CD4-positive, alpha-beta T cell treated with Interleukin-15 for 4 hours (primary cell): Measurements from ENCODE around the gene PNLDC1.
"Not testable (repeated sequence)": the region's sequence is repeated elsewhere in the genome, so short reads cannot be mapped to it uniquely, and the experiment has no call there.

ENCODE experiments used
- DNase-seq: peaks from one replicate; pipeline ENCODE4 v3.0.0-alpha.2; 2020; ENCODE audit warnings: low spot score

PNLDC1 gene

DNA sequence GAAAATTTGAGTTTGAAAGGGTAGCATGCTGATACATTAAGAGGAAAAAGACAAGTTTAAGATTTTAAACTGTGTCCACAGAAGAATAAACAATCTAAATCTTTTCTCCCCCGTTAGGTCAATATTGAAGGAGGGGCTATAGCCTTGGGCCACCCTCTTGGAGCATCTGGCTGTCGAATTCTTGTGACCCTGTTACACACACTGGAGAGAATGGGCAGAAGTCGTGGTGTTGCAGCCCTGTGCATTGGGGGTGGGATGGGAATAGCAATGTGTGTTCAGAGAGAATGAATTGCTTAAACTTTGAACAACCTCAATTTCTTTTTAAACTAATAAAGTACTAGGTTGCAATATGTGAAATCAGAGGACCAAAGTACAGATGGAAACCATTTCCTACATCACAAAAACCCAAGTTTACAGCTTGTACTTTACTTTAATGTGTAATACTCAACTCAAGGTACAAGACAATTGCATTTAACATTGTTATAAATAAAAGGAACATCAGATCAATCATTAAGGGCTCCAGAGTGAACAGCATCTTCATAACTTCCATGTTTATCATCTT is 21.5 kb upstream of the PNLDC1 start:
- DNase-seq, result no peak

GRCh38 chr6:159788276-159788675 is 11.8 kb upstream of the PNLDC1 start:
- no peak for DNase-seq

DNA sequence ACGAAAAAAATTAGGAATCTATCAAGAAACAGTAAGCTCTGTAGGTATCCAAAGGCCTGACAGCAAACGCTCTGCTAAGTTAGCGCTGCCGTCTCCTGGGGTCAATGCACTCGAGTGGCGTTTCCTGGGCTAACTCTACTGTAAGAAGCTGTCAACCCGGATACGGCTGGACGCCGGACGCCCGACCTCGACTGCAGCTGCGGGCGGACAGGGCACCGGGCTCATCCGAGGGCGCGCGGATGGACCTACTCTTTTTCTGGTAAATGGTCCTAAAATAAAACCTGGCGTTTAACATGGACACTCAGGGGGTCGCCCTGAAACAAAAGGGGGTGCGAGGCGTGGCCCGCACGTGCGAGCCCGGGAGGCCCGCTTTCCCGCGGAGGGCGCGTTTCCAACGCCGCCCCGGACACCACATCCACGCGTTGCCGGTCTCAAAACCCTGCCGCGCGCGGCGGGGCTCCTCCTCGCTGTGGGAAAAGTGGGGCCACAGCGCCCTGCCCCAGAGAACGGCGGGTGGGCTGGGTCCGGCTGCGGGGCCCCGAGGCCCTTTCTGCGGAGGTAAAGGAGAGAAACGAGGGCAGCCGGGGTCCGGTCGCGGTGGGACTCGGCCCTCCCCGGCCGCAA is 11.2 kb upstream of the PNLDC1 start:
- no peak for DNase-seq

DNA sequence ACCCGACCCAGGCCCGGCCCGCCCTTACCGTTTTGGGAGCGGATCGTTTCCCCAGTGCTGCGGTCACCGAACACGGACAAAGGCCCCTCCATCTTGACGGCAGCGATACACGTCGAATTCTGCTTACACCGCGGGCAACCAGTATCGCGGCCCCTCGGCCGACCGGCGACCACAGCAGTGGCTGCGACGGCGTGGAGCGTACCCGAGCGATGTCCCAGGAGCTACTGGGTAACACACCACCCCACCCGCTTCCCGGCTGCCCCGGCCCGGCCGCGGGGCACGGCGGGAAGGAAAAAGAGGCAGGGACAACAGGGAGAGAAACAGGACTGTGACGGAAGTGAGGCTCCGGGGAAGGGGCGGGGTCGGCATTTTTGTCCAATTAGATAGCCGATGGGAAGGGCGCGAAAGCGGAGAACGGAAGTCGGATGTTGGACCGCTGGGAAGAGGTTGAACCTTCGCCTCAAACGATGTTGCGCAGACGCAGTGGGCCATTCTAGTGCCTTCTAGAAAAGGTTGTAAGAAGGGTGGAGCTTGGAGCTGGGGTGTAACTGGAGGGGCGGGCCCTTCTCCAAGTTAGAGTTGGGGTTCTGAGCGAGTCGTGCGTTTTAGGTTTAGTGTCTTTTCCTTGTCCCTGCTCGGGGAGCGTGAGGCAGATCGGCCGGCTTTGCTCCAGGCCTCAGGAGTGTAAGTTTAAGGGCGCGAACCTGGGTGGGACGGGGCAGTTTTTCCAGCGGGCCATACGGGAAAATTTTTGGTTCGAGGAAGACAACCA is 10.5 kb upstream of the PNLDC1 start, which contains the start of gene TCP1:
Gene TCP1, minus strand, starts transcription at position 226 of the 772 bp plus-strand sequence. Its CDS starts 134 bp downstream, at position 92.
- peak; percentile 99 for DNase-seq

GRCh38 chr6:159790149-159790955 is 9.7 kb upstream of the PNLDC1 start, which contains the start of gene MRPL18:
TSS of gene MRPL18 (plus strand) at chr6:159790467. CDS start at chr6:159790588, 121 bp downstream.
- peak; percentile 89 for DNase-seq

DNA sequence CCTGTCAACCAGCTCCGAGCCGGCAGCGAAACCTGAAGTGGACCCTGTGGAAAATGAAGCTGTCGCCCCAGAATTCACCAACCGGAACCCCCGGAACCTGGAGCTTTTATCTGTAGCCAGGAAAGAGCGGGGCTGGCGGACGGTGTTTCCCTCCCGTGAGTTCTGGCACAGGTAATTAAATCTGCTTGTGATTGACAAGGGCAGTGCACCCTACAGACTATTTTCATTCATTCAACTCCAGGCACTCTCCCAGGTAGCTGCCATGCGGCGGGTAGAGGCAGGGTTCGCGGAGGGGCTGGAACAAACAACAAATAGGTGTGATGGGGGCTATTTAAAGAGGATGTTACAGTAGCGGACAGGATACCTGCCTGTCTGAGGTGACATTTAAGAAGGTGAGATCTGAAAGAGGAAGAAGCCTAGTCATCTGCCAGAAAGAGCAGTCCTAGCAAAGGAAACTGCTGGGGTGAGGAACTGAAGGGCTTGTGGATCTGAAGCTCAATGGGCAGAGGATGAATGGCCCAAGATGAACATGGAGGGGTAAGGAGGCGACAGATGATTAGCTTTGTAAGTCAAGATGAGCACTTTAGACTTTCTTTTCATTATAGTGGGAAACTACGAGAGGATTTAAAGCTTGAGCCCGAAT is 9.0 kb upstream of the PNLDC1 start:
- DNase-seq, result peak; percentile 4

DNA sequence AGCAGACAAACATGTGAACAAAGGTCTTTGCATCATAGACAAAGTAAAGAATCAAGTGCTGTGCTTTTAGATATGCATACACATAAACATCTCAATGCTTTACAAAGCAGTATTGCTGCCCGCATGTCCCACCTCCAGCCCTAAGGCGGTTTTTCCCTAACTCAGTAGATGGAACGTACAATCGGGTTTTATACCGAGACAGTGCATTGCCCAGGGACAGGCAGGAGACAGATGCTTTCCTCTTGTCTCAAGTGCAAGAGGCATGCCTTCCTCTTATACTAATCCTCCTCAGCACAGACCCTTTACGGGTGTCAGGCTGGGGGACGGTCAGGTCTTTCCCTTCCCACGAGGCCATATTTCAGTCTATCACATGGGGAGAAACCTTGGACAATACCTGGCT is 5.1 kb upstream of the PNLDC1 start:
- DNase-seq, result not testable (repeated sequence)

- DNase-seq, result no peak
These were observed 2.5 kb upstream of the PNLDC1 start for GRCh38 chr6:159797554-159797953.

DNA sequence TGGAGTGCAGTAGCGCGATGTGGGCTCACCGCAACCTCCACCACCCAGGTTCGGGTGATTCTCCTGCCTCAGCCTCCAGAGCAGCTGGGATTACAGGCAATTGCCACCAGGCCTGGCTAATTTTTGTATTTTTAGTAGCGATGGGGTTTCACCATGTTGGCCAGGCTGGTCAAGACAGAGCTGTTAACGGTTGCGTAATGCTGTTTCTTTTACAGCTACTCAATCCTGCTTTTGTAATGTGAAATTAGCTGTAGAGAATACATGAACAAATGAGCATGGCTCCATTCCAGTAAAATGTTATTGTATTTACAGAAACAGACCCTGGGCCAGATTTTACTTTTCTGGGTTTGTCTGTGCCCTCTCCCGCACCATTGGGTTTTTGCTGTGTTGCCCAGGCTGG is 1.9 kb downstream of the PNLDC1 start:
- DNase-seq, result no peak

DNA sequence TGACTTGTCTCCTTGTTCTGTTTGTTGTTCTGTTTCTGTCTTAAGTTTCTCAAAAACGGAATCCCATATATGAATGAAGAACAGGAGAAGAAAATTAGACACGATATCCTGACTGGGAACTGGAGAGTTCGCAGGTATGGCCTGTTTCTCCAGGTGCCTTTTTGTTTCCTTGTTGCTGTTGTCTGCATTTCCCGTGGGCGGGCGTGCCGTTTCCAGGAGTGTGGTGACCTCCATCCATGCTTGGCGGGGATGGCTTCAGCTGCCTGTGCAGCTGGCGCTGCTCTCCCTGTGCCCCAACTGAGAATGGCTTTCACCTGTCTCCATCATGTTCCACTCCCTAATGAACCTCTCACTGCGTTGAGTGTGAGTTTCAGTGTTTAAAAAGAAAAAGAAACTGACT is 4.4 kb downstream of the PNLDC1 start:
- no peak for DNase-seq

DNA sequence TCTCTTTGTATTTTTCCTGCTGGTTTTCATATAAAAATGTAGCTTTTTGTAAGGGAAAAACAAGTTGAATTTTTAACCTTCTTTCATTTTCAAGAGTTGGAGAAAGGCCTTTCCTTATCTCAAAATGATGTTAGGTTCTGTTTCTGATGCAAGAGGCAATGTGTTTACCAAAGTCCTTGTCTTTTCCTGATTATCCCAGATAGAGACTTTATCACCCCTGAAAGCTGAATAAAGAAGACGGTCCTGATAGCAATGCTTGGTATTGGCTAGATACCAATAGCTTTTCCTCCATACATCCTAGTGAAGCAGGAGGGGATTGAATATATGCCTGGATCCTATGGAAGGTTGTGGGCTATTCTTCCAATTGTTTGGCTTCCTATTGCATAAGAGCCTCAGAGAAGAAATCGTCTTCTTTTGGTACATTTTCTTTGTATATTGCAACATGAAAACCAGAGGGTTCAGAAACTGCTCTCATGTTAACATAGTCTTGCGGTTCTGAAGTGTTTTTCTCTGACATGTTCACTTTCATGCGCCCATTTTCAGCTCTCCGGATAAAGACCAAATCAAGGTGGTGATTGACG is 5.5 kb downstream of the PNLDC1 start:
- no peak for DNase-seq

DNA sequence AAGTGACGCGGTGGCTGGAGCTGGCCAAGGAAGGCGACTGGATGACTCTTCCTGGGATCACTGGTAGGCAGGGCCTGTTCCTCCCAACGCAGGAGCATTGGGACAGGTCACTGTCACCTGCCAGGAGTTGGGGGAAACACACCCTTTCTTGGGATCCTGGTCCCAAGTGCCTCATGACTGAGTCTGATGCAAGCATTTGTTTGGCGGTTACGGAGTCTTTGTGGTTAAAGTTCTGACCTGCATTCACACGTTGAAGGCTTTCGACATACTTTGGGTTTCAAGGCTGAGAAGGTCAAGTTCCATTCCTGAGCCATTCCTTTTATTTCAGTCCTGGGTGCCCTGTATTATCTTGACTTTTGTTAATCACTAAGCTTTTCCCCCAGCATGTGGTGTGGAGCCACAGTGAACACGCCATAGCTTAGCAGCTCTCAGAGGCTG is 6.0 kb downstream of the PNLDC1 start:
- no peak for DNase-seq

- DNase-seq, result no peak
These were observed 7.2 kb downstream of the PNLDC1 start for GRCh38 chr6:159807150-159807858.

- DNase-seq, result no peak
These were observed 8.6 kb downstream of the PNLDC1 start for GRCh38 chr6:159808647-159809046.

DNA sequence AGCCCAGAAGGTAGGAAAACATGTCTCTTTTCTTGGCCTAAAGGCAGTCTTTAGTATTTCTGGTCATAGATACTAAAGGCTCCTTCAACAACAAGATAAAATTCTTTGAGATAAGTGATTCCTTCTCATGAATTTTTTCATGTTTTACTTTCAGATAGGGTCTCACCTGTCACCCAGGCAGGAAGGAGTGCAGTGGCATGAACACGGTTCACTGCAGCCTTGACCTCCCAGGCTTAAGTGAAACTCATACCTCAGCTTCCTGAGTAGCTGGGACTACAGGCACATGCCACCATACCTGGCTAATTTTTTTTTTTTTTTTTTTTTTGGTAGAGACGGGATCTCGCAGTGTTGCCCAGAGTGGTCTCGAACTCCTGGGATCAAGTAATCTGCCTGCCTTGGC is 9.1 kb downstream of the PNLDC1 start:
- no peak for DNase-seq

- no peak for DNase-seq
These were observed 13.7 kb downstream of the PNLDC1 start for GRCh38 chr6:159813781-159814180.

DNA sequence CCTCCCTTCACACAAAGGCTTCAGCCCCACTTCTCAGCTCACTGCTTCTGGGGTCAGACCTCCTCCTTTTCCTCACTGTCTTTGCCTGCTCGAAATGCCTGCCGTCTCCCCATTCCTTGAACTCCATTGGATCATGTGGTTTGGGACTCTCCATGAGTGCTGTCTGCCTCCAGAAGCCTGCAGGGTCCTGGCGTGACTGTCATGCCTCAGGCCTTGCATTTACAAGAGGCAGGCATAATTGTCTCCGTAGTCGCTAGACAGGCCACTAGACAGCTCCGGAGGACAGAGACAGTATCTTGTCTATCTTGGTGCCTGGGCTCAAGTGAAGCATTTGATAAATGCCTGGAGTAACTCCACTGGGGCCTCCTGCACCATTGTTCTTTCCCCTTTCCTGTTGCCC is 15.3 kb downstream of the PNLDC1 start:
- DNase-seq, result no peak

GRCh38 chr6:159816775-159817174 is 16.7 kb downstream of the PNLDC1 start:
- DNase-seq, result not testable (repeated sequence)

DNA sequence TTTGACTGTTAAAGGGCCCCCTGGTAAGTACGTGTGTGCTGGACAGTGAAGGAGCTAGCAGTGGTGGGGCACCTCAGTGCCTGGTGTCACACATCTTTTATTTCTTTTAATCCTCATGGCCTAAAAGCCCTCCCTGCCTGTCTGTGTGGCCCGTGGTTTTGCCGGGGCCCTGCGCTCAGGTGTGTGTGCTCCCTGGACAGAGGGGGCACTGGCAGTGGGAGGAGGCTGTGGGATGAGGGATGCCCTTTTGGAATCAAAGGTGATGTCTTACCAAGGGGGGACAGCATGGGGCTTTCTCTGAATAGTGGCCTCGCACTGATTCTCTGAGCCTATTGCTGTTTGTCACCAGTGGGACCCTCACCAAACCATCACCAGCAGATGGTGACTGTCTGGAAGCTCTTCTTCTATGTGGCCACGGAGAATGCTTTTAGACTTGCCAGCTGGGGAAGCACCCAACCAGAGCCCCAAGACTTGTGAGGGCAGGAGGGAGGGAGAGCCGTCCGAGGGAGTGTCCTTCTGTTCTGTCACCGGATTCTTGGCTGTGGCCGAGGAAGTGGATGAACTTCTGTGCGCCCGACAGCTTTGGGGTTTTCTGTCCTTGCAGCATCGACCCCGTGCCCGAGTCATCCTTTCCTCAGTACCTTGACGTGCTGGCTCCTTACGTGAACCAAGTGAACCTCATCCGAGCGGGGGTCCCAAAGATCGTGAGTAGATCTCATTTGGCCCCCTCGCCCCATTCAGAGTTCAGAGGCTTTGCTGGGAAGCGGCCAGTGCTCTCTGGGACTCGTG is 18.1 kb downstream of the PNLDC1 start:
- no peak for DNase-seq

GRCh38 chr6:159819098-159819497 is 19.0 kb downstream of the PNLDC1 start:
- no peak for DNase-seq
